HG02763 (cell line): ENCODE data around the gene EIF3J.
"Not testable (repeated sequence)": the region's sequence is repeated elsewhere in the genome, so short reads cannot be mapped to it uniquely, and the experiment has no call there.

Source experiments
- ATAC-seq: cut with Tn5 transposase; IDR thresholded peaks from one replicate; pipeline ENCODE4 v1.9.1; 2021; ENCODE audit warnings: mild to moderate bottlenecking, moderate library complexity; ENCODE audit not compliant: unreplicated experiment

EIF3J gene, protein sequence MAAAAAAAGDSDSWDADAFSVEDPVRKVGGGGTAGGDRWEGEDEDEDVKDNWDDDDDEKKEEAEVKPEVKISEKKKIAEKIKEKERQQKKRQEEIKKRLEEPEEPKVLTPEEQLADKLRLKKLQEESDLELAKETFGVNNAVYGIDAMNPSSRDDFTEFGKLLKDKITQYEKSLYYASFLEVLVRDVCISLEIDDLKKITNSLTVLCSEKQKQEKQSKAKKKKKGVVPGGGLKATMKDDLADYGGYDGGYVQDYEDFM

DNA sequence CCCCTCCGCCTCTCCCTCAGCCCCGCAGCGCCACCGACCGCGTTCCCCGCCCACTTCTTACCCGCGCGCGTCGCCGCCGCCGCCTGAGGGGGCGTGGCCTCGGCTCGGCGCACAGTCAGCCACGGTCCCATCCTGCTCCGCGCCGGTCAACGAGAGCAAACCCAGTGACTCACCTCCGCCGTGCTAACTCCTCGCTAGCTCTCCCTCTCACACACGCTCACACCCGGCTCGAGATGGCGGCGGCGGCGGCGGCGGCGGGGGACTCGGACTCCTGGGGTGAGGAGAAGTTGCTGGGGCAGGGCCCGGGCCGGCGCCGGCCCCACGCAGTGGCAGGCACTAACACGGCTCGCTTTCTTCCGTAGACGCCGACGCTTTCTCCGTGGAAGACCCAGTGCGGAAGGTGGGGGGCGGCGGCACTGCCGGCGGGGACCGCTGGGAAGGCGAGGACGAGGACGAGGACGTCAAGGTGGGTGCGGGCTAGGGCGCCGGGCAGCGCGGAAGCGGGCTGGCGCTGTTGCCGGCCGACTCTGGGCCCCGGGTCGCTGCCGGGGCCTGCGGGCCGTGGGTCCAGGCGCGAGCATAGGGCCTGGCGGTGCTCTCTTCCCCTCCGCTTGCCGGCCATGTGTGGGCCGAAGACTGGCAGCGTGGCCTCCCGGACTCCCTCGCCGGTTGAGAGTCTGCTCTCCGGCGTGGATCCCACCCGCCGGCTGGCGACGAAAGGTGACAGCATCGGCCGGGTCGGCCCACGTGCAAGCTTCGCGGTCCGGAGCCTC, at the start of gene EIF3J:
Gene EIF3J (plus strand): TSS at position 186 of the 773 bp plus-strand sequence. CDS start 48 bp downstream, at position 234.
- peak; percentile 82 for ATAC-seq

DNA sequence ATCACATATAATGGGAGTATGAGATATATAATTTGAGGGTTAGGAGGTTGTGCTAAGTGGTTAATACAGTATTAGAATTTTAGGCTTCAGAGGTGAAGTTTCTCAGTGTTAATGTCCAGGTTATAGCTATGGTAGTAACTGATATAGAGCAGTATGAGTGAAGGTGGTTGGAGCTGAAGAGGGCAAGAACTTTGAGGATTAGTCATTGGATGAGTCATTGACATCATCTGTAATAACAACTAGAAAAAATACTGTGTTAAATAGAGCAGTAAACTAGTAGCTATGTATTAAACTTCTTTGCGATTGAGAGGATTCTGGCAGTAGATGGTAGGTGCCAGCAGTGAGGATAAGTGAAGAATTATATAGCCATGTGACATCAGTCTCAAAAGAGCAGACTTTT, 47.5 kb upstream of the EIF3J start:
- ATAC-seq: no peak

GRCh38 chr15:44490622-44491021, 46.3 kb upstream of the EIF3J start:
- no peak for ATAC-seq

- no peak for ATAC-seq
Observed at GRCh38 chr15:44492040-44492439, 44.9 kb upstream of the EIF3J start.

GRCh38 chr15:44492672-44493071, 44.3 kb upstream of the EIF3J start:
- ATAC-seq: no peak

- ATAC-seq: no peak
Observed at GRCh38 chr15:44495562-44495961, 41.4 kb upstream of the EIF3J start.

GRCh38 chr15:44500555-44500954, 36.4 kb upstream of the EIF3J start:
- no peak for ATAC-seq

DNA sequence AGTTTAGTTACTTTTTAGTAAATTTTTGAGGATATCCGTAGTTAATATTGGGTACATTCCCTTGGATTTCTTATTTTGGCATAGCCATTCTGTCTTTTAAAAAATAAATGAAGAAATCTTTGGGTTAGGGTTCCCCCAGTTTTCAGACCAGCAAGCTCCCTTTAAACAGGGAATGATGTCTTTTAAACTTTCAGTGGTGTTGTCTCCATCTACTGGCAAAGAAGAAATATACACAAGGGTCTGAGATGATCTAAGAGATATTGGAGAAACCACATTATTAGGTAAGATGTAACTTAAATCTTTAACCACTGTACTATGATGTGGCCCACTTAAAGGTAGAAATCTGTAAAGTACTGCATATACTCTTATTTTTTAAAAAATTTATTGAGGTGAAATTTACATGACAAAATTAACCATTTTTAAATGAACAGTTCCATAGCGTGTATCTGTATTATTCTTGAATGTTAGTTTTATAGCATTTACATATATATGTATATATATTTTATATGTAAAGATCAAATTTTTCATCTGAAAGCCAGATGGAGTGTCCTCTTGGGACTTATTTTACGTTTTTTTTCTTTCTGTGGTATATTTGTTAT, 35.1 kb upstream of the EIF3J start:
- ATAC-seq: no peak

GRCh38 chr15:44516436-44516835, 20.5 kb upstream of the EIF3J start:
- ATAC-seq: no peak

DNA sequence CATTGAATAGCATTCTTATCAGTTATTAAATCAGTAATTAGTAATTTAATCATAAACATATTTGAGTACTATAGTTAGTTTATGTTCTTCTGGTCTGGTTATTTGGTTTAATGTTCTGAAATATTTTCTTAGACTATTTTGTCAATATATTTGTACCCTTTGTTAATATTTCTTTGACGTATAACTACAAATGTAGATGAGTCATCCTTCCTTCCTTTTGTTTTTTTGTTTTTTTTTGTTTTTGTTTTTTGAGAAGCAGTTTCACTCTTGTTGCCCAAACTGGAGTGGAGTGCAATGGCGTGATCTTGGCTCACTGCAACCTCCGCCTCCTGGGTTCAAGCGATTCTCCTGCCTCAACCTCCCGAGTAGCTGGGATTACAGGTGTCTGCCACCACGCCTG, 17.4 kb upstream of the EIF3J start:
- no peak for ATAC-seq

DNA sequence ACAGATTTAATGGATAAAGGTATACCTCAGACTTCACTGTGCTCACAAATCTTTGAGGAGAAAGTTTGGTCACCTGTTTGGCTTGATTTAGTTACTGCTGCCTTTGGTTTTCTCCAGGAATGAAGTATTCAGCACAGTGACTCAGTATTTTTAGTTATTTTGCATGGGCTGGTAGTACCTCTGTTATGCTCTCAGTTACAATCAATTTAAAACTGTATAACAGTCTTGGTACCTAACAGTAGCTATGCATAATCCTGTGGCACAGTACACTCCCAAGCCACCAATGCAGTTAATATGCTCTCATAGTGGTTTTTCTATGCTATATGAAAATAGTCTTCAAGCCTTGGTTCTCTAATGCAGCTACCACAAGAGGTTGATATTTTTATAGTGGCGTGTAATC, 11.9 kb upstream of the EIF3J start:
- ATAC-seq: no peak

DNA sequence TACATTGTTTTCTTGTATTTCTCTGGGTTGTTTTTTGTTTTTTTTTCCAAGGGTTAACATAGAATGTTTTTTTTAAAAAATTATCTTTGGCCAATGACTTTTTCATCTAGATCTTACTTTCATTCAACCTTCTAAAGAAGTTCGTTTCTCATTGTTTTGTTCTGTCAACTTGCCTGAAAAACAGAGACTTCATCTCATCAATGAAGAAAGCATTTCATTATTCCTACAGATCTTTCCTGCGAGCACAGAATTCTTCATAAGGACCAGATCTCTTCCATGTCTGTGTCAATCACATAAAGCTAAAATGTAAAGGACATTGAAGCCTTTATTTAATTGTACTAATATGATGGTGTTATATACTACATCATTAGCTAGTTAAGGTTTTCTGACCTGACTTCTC, 9.7 kb upstream of the EIF3J start:
- no peak for ATAC-seq

- no peak for ATAC-seq
Observed at GRCh38 chr15:44529864-44530604, 6.9 kb upstream of the EIF3J start.

- ATAC-seq: no peak
Observed at GRCh38 chr15:44530653-44531052, 6.3 kb upstream of the EIF3J start.

DNA sequence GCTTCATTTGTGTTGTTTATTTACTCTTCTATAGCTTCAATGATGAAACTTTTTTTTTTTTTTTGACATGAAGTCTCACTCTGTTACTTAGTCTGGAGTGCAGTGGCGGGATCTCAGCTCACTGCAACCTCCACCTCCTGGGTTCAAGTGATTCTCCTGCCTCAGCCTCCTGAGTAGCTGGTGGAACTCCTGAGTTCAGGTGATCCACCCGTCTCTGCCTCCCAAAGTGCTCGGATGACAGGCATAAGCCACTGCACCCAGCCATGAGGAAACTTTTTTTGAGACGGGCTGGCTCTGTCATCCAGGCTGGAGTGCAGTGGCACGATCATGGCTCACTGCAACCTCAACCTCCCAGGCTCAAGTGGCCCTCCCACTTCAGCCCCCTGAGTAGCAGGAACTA, 4.7 kb upstream of the EIF3J start:
- not testable (repeated sequence) for ATAC-seq

DNA sequence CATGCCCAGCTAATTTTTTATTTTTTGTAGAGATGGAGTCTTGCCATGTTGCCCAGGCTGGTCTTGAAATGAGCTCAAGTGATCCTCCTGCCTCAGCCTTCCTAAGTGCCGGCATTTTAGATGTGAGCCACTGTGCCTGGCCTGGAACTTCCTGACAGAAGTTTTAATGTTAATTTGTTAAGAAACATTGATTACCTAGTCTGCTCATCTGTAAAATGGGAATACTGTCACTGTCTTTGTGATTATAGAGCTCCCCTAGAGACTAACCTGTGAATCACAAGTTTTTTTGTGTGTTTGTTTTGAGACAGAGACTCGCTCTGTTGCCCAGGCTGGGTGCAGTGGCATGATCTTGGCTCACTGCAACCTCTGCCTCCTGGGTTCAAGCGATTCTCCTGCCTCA, 4.3 kb upstream of the EIF3J start:
- no peak for ATAC-seq

DNA sequence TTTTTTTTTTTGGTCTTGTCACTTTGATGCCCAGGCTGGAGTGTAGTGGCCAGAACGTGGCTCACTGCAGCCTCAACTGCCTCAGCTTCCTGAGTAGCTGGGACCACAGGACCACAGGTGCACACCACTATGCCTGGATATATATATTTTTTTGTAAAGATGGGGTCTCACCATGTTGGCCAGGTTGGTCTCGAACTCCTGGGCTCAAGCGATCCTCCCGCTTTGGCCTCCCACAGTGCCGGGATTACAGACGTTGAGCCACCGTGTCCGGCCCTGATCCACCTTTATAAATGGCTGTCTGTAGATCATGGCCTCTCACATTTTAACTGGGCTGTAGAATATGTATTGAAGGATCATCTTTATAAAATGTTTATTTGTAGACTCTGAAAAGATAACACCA, 1.9 kb upstream of the EIF3J start:
- no peak for ATAC-seq

DNA sequence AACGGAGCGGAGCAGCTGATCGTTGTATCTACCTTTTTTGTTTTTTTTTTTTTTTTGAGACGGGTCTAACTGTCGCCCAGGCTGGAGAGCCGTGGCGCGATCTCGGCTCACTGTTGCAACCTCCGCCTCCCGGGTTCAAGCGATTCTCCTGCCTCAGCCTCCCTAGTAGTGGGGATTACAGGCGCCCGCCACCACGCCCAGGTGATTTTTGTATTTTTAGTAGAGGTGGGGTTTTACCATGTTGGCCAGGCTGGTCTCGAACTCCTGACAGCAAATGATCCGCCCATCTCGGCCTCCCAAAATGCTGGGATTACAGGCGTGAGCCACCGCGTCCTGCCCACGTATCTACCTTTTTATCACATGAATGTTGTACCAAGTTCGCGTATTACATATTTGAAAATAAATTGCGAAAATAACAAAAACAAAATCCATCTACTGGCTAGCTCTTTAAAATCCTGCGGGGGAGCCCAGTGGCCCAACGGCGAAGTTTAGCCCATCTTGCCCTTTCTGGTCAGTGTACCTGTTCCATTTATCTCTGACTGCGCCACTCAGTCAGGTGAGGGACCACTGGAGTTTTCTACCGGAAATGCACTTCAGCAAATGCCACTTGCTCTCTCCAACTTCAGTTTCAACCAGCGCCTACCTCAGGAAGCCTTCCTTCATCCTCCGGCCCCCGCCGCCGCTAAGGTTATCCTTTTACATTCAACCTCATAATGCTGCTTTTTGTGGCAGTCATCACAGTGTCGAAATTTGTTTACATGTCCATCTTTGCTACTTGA, 1.2 kb upstream of the EIF3J start:
- ATAC-seq: no peak

- ATAC-seq: peak; percentile 57
Observed at GRCh38 chr15:44536302-44536961, 515 bp upstream of the EIF3J start.

DNA sequence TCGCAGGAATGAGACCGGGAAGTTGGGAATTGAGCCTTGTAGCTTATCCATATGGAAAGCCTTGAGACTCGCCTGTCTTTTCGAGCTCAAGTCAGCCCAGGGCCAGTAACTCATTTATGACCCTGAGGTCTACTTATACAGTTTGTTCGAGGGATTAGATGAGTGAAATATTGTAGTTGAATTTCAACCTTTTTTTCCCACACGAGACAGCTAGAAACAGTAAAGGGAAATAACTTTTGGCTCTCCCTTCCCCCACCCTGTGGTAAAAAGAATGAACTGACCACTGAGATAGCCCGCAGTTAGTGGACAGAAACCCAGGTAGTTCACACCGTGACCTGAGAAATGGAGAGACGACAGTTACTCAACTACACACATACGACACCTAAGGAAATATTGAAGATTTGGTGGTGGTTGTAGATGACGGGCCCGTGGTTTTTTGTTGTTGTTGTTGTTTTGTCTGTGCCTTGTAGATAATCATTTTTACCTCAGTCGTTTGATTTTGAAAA, 841 bp downstream of the EIF3J start:
- ATAC-seq: no peak
